Osteoblast (primary cell): Measurements from ENCODE around the gene BGN. TPM values are rescaled to one million over a fixed set of nuclear protein-coding genes. Genes with fewer than 3 reads are reported as not detected.
A peak's percentile ranks its signal among the peaks of the same experiment; 100 is the strongest.

ENCODE experiments used
- DNase-seq: peaks from one replicate; pipeline ENCODE4 v3.0.0; 2011; ENCODE audit warnings: low spot score, mixed read lengths; ENCODE audit not compliant: insufficient read length; ENCODE audit errors: missing footprints
- H2AFZ ChIP-seq: 2 replicates; pipeline ENCODE4 v1.6.0; 2011; ENCODE audit warnings: mild to moderate bottlenecking, low read length
- H3K27ac ChIP-seq: 2 replicates; pipeline ENCODE4 v1.5.1; 2011; ENCODE audit warnings: mild to moderate bottlenecking, low read depth, low read length, moderate library complexity
- H3K27me3 ChIP-seq: 2 replicates; pipeline ENCODE4 v1.6.0; 2012; ENCODE audit warnings: mild to moderate bottlenecking, control low read depth, inconsistent platforms, low read length, moderate library complexity; ENCODE audit not compliant: insufficient read depth
- H3K36me3 ChIP-seq: 2 replicates; pipeline ENCODE4 v1.5.1; 2011; ENCODE audit warnings: mild to moderate bottlenecking, low read length, control low read depth, moderate library complexity; ENCODE audit not compliant: insufficient read depth
- H3K4me1 ChIP-seq: 2 replicates; pipeline ENCODE4 v1.5.1; 2011; ENCODE audit warnings: mild to moderate bottlenecking, low read length, control low read depth, moderate library complexity; ENCODE audit not compliant: insufficient read depth
- H3K4me2 ChIP-seq: 2 replicates; pipeline ENCODE4 v1.6.0; 2011; ENCODE audit warnings: mild to moderate bottlenecking, low read length; ENCODE audit not compliant: insufficient read depth
- H3K4me3 ChIP-seq: fragments of 200-600 bp; sonication (generic); 3 replicates; pipeline ENCODE4 v1.5.1; 2012; ENCODE audit warnings: mild to moderate bottlenecking, low read length, inconsistent platforms; ENCODE audit not compliant: insufficient read depth
- H3K79me2 ChIP-seq: 2 replicates; pipeline ENCODE4 v1.6.0; 2012; ENCODE audit warnings: mild to moderate bottlenecking, low read length, control low read depth, inconsistent platforms; ENCODE audit not compliant: insufficient read depth
- H3K9me3 ChIP-seq: 2 replicates; pipeline ENCODE4 v1.5.1; 2011; ENCODE audit warnings: low read depth, low read length, control low read depth
- H4K20me1 ChIP-seq: 2 replicates; pipeline ENCODE4 v1.6.0; 2012; ENCODE audit warnings: mild to moderate bottlenecking, low read length, control low read depth; ENCODE audit not compliant: insufficient read depth
- CTCF ChIP-seq: IDR thresholded peaks from 2 replicates; pipeline ENCODE4 v1.5.1; 2011; ENCODE audit warnings: mild to moderate bottlenecking, low read depth, low read length, moderate library complexity; ENCODE audit errors: extremely low read depth
- total RNA-seq: library from RNA; depleted of rRNA; stranded (reverse); fragments of >200 nt; gene quantifications from 2 replicates; pipeline ENCODE4 v1.2.3, GENCODE V29; 2012

The BGN gene
- total RNA-seq, 1 donor, result 139 TPM

GRCh38 chrX:153502796-153503195, 8.0 kb downstream of the BGN start:
- TF ChIP-seq CTCF, result no peak
- H3K27me3 ChIP-seq, result no peaks in the 10 kb centered on the region

GRCh38 chrX:153504445-153505016, 9.8 kb downstream of the BGN start:
- Histone ChIP-seq H4K20me1 (peaks cover 65% of the 10 kb centered on the region), H3K79me2 (peaks cover 22% of the 10 kb centered on the region), H3K4me1 (peaks cover 16% of the 10 kb centered on the region), H3K27ac (no peak overlapping the region), H3K4me3 (no peak overlapping the region), H3K36me3 (peaks cover 34% of the 10 kb centered on the region), H3K27me3 (no peaks in the 10 kb centered on the region), H2AFZ (no peak overlapping the region), H3K4me2 (no peak overlapping the region), H3K9me3 (no peaks in the 10 kb centered on the region)
- no peak for TF ChIP-seq CTCF
- no peak for DNase-seq

More at GRCh38 chrX:153502796-153503195, 8.0 kb downstream of the BGN start:
- H3K79me2 ChIP-seq, result peaks cover 39% of the 10 kb centered on the region
- no peak overlapping the region for H2AFZ ChIP-seq
- H4K20me1 ChIP-seq, result peaks cover 72% of the 10 kb centered on the region
- no peaks in the 10 kb centered on the region for H3K9me3 ChIP-seq
- no peak overlapping the region for H3K4me3 ChIP-seq
- peaks cover 25% of the 10 kb centered on the region for H3K36me3 ChIP-seq
- H3K4me1 ChIP-seq, result peaks cover 33% of the 10 kb centered on the region
- H3K4me2 ChIP-seq, result no peak overlapping the region
- DNase-seq, result no peak
- H3K27ac ChIP-seq, result no peak overlapping the region

GRCh38 chrX:153505361-153505760, 10.6 kb downstream of the BGN start:
- no peak overlapping the region for H2AFZ ChIP-seq
- TF ChIP-seq CTCF, result no peak
- H3K79me2 ChIP-seq, result peaks cover 14% of the 10 kb centered on the region
- H3K4me1 ChIP-seq, result peaks cover 8% of the 10 kb centered on the region
- H3K36me3 ChIP-seq, result peaks cover 34% of the 10 kb centered on the region
- no peaks in the 10 kb centered on the region for H3K9me3 ChIP-seq
- H3K27ac ChIP-seq, result no peak overlapping the region
- no peak overlapping the region for H3K4me2 ChIP-seq
- peaks cover 61% of the 10 kb centered on the region for H4K20me1 ChIP-seq
- H3K4me3 ChIP-seq, result no peak overlapping the region
- no peak for DNase-seq
- H3K27me3 ChIP-seq, result no peaks in the 10 kb centered on the region

GRCh38 chrX:153507484-153508178, 12.9 kb downstream of the BGN start:
- Histone ChIP-seq H2AFZ (no peak overlapping the region), H3K27me3 (no peaks in the 10 kb centered on the region), H3K9me3 (no peaks in the 10 kb centered on the region), H3K36me3 (peaks cover 34% of the 10 kb centered on the region), H4K20me1 (peaks cover 49% of the 10 kb centered on the region), H3K79me2 (no peaks in the 10 kb centered on the region), H3K27ac (no peak overlapping the region), H3K4me2 (no peak overlapping the region), H3K4me3 (no peak overlapping the region), H3K4me1 (no peaks in the 10 kb centered on the region)
- DNase-seq, result peak; percentile 99
- TF ChIP-seq CTCF, result peak; percentile 67
